ENCODE measurements around the gene CHD6. TPM values are rescaled to one million over a fixed set of nuclear protein-coding genes. Genes with fewer than 3 reads are reported as not detected.

The CHD6 gene
- total and polyA plus RNA-seq, 2 of the 13 experiments (the other 11 are each of a cell fraction or from before 2014, with no cell fraction given), result 14.4 to 52.0 TPM

DNA sequence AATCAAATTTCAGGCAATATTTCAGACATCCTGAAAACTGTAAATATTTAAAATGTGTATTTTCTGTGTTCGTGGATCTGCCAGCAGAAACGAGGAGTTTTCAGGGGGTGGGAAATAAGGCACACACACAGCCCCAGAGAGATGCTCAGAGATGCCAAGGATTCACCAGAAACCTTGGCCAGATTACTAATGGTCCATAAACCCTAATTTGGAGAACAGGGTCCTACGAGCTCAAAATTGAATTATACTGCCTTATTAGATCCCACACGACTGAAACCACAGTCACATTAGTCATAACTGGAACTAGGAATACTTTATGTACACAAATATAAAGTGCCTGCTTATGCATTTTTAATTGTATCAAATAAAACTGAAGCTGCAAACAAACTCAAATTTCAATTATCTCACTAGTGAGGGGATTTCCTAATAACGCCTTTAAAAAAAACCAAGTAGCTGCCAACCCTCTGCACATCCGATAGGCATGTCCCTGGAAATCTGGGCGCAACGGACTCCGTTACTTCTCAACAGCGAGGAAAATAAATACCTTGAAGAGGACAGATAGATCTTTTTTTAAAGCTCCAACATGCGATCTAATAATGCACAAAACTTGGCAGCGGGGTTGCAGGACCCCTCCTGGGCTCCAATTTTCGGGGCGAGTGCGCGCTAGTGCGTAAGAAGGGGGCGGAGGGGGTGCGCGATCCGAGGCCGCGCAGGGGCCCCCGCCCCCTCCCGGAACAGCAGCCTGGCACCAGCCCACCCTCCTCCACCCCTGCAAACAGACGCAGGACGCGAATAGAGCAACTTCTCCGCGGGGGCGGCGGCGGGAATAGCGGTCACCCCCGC lies 897 bp downstream of the CHD6 start (continued):
- TF ChIP-seq, protein P1, sequence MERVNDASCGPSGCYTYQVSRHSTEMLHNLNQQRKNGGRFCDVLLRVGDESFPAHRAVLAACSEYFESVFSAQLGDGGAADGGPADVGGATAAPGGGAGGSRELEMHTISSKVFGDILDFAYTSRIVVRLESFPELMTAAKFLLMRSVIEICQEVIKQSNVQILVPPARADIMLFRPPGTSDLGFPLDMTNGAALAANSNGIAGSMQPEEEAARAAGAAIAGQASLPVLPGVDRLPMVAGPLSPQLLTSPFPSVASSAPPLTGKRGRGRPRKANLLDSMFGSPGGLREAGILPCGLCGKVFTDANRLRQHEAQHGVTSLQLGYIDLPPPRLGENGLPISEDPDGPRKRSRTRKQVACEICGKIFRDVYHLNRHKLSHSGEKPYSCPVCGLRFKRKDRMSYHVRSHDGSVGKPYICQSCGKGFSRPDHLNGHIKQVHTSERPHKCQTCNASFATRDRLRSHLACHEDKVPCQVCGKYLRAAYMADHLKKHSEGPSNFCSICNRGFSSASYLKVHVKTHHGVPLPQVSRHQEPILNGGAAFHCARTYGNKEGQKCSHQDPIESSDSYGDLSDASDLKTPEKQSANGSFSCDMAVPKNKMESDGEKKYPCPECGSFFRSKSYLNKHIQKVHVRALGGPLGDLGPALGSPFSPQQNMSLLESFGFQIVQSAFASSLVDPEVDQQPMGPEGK (CRISPR knock-in tag; IDR thresholded peaks at IDR 0.05), result peak; percentile 98
- TF ChIP-seq PCBP2 (optimal IDR thresholded peaks at IDR 0.05; ENCODE audit: low read depth, low read length, poor library complexity, severe bottlenecking), result no peak
- 0 out of 2 replicates have a peak, but pooled peaks have one; percentile 10 for TF ChIP-seq SPEN (CRISPR knock-in tag; IDR thresholded peaks at IDR 0.05; ENCODE audit: low read depth)
- peak; percentile 27; the same call in 1 of the 2 replicates for TF ChIP-seq MEIS2 (CRISPR knock-in tag; IDR thresholded peaks at IDR 0.05)
- TF ChIP-seq, protein P2, sequence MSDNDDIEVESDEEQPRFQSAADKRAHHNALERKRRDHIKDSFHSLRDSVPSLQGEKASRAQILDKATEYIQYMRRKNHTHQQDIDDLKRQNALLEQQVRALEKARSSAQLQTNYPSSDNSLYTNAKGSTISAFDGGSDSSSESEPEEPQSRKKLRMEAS (IDR thresholded peaks at IDR 0.05), result no peak
- no peak for TF ChIP-seq CREB1 (IDR thresholded peaks at IDR 0.05)
- no peak for TF ChIP-seq CREB1 (CRISPR knock-in tag; IDR thresholded peaks at IDR 0.05)
- peak in 1 of 2 experiments; percentile 51; a peak in 3 of 4 replicates for TF ChIP-seq POLR2A (IDR thresholded peaks at IDR 0.05; ENCODE audit: insufficient read depth in 1 of 2, low read depth in 2 of 2, low read length in 2 of 2)
- TF ChIP-seq ZNF282 (IDR thresholded peaks at IDR 0.05; ENCODE audit: partially characterized antibody), result no peak
- 0 out of 2 replicates have a peak, but pooled peaks have one; percentile 32 for TF ChIP-seq YEATS2 (CRISPR knock-in tag; IDR thresholded peaks at IDR 0.05; ENCODE audit: borderline replicate concordance)
- TF ChIP-seq, protein P3, sequence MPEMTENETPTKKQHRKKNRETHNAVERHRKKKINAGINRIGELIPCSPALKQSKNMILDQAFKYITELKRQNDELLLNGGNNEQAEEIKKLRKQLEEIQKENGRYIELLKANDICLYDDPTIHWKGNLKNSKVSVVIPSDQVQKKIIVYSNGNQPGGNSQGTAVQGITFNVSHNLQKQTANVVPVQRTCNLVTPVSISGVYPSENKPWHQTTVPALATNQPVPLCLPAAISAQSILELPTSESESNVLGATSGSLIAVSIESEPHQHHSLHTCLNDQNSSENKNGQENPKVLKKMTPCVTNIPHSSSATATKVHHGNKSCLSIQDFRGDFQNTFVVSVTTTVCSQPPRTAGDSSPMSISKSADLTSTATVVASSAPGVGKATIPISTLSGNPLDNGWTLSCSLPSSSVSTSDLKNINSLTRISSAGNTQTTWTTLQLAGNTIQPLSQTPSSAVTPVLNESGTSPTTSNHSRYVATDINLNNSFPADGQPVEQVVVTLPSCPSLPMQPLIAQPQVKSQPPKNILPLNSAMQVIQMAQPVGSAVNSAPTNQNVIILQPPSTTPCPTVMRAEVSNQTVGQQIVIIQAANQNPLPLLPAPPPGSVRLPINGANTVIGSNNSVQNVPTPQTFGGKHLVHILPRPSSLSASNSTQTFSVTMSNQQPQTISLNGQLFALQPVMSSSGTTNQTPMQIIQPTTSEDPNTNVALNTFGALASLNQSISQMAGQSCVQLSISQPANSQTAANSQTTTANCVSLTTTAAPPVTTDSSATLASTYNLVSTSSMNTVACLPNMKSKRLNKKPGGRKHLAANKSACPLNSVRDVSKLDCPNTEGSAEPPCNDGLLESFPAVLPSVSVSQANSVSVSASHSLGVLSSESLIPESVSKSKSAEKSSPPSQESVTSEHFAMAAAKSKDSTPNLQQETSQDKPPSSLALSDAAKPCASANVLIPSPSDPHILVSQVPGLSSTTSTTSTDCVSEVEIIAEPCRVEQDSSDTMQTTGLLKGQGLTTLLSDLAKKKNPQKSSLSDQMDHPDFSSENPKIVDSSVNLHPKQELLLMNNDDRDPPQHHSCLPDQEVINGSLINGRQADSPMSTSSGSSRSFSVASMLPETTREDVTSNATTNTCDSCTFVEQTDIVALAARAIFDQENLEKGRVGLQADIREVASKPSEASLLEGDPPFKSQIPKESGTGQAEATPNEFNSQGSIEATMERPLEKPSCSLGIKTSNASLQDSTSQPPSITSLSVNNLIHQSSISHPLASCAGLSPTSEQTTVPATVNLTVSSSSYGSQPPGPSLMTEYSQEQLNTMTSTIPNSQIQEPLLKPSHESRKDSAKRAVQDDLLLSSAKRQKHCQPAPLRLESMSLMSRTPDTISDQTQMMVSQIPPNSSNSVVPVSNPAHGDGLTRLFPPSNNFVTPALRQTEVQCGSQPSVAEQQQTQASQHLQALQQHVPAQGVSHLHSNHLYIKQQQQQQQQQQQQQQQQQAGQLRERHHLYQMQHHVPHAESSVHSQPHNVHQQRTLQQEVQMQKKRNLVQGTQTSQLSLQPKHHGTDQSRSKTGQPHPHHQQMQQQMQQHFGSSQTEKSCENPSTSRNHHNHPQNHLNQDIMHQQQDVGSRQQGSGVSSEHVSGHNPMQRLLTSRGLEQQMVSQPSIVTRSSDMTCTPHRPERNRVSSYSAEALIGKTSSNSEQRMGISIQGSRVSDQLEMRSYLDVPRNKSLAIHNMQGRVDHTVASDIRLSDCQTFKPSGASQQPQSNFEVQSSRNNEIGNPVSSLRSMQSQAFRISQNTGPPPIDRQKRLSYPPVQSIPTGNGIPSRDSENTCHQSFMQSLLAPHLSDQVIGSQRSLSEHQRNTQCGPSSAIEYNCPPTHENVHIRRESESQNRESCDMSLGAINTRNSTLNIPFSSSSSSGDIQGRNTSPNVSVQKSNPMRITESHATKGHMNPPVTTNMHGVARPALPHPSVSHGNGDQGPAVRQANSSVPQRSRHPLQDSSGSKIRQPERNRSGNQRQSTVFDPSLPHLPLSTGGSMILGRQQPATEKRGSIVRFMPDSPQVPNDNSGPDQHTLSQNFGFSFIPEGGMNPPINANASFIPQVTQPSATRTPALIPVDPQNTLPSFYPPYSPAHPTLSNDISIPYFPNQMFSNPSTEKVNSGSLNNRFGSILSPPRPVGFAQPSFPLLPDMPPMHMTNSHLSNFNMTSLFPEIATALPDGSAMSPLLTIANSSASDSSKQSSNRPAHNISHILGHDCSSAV (CRISPR knock-in tag; IDR thresholded peaks at IDR 0.05; ENCODE audit: borderline replicate concordance), result 0 out of 2 replicates have a peak, but pooled peaks have one; percentile 50
- TF ChIP-seq ZNF34 (CRISPR knock-in tag; IDR thresholded peaks at IDR 0.05; ENCODE audit: borderline replicate concordance), result no peak
- TF ChIP-seq ZNF772 (CRISPR knock-in tag; IDR thresholded peaks at IDR 0.05), result no peak
- TF ChIP-seq ZNF232 (CRISPR knock-in tag; IDR thresholded peaks at IDR 0.05; ENCODE audit: borderline replicate concordance), result 0 out of 2 replicates have a peak, but pooled peaks have one; percentile 52
- TF ChIP-seq, protein P4, sequence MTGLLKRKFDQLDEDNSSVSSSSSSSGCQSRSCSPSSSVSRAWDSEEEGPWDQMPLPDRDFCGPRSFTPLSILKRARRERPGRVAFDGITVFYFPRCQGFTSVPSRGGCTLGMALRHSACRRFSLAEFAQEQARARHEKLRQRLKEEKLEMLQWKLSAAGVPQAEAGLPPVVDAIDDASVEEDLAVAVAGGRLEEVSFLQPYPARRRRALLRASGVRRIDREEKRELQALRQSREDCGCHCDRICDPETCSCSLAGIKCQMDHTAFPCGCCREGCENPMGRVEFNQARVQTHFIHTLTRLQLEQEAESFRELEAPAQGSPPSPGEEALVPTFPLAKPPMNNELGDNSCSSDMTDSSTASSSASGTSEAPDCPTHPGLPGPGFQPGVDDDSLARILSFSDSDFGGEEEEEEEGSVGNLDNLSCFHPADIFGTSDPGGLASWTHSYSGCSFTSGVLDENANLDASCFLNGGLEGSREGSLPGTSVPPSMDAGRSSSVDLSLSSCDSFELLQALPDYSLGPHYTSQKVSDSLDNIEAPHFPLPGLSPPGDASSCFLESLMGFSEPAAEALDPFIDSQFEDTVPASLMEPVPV (CRISPR knock-in tag; IDR thresholded peaks at IDR 0.05), result peak; percentile 57; the same call in 1 of the 2 replicates
- no peak for TF ChIP-seq ZMYM3 (CRISPR knock-in tag; IDR thresholded peaks at IDR 0.05)
- TF ChIP-seq HOXD1 (CRISPR knock-in tag; IDR thresholded peaks at IDR 0.05), result no peak

Measured in HepG2 (cell line).